HEK293 (cell line): ENCODE results near the gene HPCAL1.

Source experiments
- CTCF ChIA-PET: fragments of 350-600 bp; formaldehyde crosslinking; extraction: SDS; loops from one replicate; lab custom pipeline; 2021; ENCODE audit warnings: antibody characterized with exemption; lab: Yijun Ruan, JAX
- POLR2A ChIA-PET: fragments of 300-600 bp; formaldehyde crosslinking; extraction: SDS; loops from one replicate; lab custom pipeline; 2020; ENCODE audit warnings: antibody characterized with exemption, inconsistent platforms; lab: Yijun Ruan, JAX
- H3K27ac ChIP-seq: fragments of 200-500 bp; sonication (Bioruptor generic); 2 replicates; pipeline ENCODE4 v1.5.1; 2014; ENCODE audit warnings: low read depth, low read length, control low read depth, inconsistent platforms; ENCODE audit errors: extremely low read depth
- H3K36me3 ChIP-seq, 2 experiments: fragments of 200-500 bp in 1 of 2; sonication (Bioruptor generic) in 1 of 2; 1 replicate in 1 of 2; 2 replicates in 1 of 2; pipeline ENCODE4 v1.5.1; 2014 to 2017; ENCODE audit warnings: inconsistent platforms in 2 of 2, low read length in 2 of 2; ENCODE audit not compliant: control insufficient read depth in 2 of 2, insufficient read depth in 1 of 2
- H3K4me1 ChIP-seq: fragments of 200-500 bp; sonication (Bioruptor generic); 2 replicates; pipeline ENCODE4 v1.5.1; 2014; ENCODE audit warnings: mild to moderate bottlenecking, low read length, inconsistent platforms; ENCODE audit not compliant: control insufficient read depth, insufficient read depth
- H3K4me3 ChIP-seq: 2 replicates; pipeline ENCODE4 v1.5.1; 2011; ENCODE audit warnings: low read depth, mild to moderate bottlenecking, control low read depth, low read length, moderate library complexity
- H3K9me3 ChIP-seq: fragments of 200-500 bp; sonication (Bioruptor generic); 2 replicates; pipeline ENCODE4 v1.5.1; 2014; ENCODE audit warnings: low read depth, low read length, inconsistent platforms; ENCODE audit not compliant: control insufficient read depth, insufficient read depth
- GLIS2 ChIP-seq: fragments of 450-650 bp; formaldehyde crosslinking; IDR thresholded peaks from 2 replicates; pipeline ENCODE4 v1.5.1; 2016; ENCODE audit warnings: missing biosample characterization, missing genetic modification characterization
- HOXC10 ChIP-seq: sonication (generic); formaldehyde crosslinking; IDR thresholded peaks from 2 replicates; pipeline ENCODE4 v1.8.1; 2023; ENCODE audit warnings: mild to moderate bottlenecking, missing genetic modification reagents
- KLF1 ChIP-seq: fragments of 450-650 bp; formaldehyde crosslinking; IDR thresholded peaks from 2 replicates; pipeline ENCODE4 v1.5.1; 2016; ENCODE audit warnings: missing biosample characterization, missing genetic modification characterization
- KLF9 ChIP-seq: fragments of 450-650 bp; formaldehyde crosslinking; IDR thresholded peaks from 2 replicates; pipeline ENCODE4 v1.5.1; 2016; ENCODE audit warnings: missing biosample characterization, missing genetic modification characterization, low read depth
- MYNN ChIP-seq: fragments of 450-650 bp; formaldehyde crosslinking; IDR thresholded peaks from 2 replicates; pipeline ENCODE4 v1.5.1; 2016; ENCODE audit warnings: missing biosample characterization, missing genetic modification characterization, borderline replicate concordance
- SP3 ChIP-seq: fragments of 450-650 bp; formaldehyde crosslinking; IDR thresholded peaks from 2 replicates; pipeline ENCODE4 v1.5.1; 2016; ENCODE audit warnings: missing biosample characterization, missing genetic modification characterization
- SP7 ChIP-seq: fragments of 450-650 bp; formaldehyde crosslinking; IDR thresholded peaks from 2 replicates; pipeline ENCODE4 v1.5.1; 2016; ENCODE audit warnings: missing biosample characterization, missing genetic modification characterization
- ZBTB17 ChIP-seq: fragments of 450-650 bp; formaldehyde crosslinking; IDR thresholded peaks from 2 replicates; pipeline ENCODE4 v1.5.1; 2016; ENCODE audit warnings: missing biosample characterization, missing genetic modification characterization
- ZBTB7A ChIP-seq: fragments of 450-650 bp; formaldehyde crosslinking; IDR thresholded peaks from 2 replicates; pipeline ENCODE4 v1.5.1; 2016; ENCODE audit warnings: low read depth, missing biosample characterization, missing genetic modification characterization
- ZEB2 ChIP-seq: fragments of 450-650 bp; formaldehyde crosslinking; IDR thresholded peaks from 2 replicates; pipeline ENCODE4 v1.5.1; 2016; ENCODE audit warnings: missing biosample characterization, missing genetic modification characterization
- ZNF10 ChIP-seq: fragments of 450-650 bp; formaldehyde crosslinking; IDR thresholded peaks from 2 replicates; pipeline ENCODE4 v1.5.1; 2017; ENCODE audit warnings: missing biosample characterization, missing genetic modification characterization
- ZNF133 ChIP-seq: fragments of 450-650 bp; formaldehyde crosslinking; IDR thresholded peaks from 2 replicates; pipeline ENCODE4 v1.5.1; 2016; ENCODE audit warnings: missing biosample characterization, missing genetic modification characterization
- ZNF169 ChIP-seq: fragments of 450-650 bp; formaldehyde crosslinking; IDR thresholded peaks from 2 replicates; pipeline ENCODE4 v1.5.1; 2016; ENCODE audit warnings: missing biosample characterization, missing genetic modification characterization
- ZNF302 ChIP-seq: fragments of 450-650 bp; formaldehyde crosslinking; IDR thresholded peaks from 2 replicates; pipeline ENCODE4 v1.5.1; 2016; ENCODE audit warnings: missing biosample characterization, missing genetic modification characterization, low read depth
- ZNF350 ChIP-seq: fragments of 450-650 bp; formaldehyde crosslinking; IDR thresholded peaks from 2 replicates; pipeline ENCODE4 v1.5.0; 2017; ENCODE audit warnings: missing biosample characterization, mild to moderate bottlenecking, missing genetic modification characterization
- ZNF529 ChIP-seq: fragments of 450-650 bp; formaldehyde crosslinking; IDR thresholded peaks from 2 replicates; pipeline ENCODE4 v1.5.1; 2017; ENCODE audit warnings: missing genetic modification characterization, missing biosample characterization; ENCODE audit not compliant: insufficient replicate concordance
- ZNF571 ChIP-seq: fragments of 450-650 bp; formaldehyde crosslinking; IDR thresholded peaks from 2 replicates; pipeline ENCODE4 v1.5.0; 2017; ENCODE audit warnings: missing biosample characterization, missing genetic modification characterization
- ZNF621 ChIP-seq: fragments of 450-650 bp; formaldehyde crosslinking; IDR thresholded peaks from 2 replicates; pipeline ENCODE4 v1.5.1; 2017; ENCODE audit warnings: missing biosample characterization, missing genetic modification characterization
- ZNF626 ChIP-seq: fragments of 450-650 bp; sonication (Bioruptor Pico); formaldehyde crosslinking; IDR thresholded peaks from 2 replicates; pipeline ENCODE4 v1.5.1; 2018; ENCODE audit warnings: missing biosample characterization, missing genetic modification characterization, inconsistent platforms
- TF ChIP-seq, protein P1 (sequence below): fragments of 450-650 bp; formaldehyde crosslinking; IDR thresholded peaks from 2 replicates; pipeline ENCODE4 v1.5.1; 2016; ENCODE audit warnings: missing biosample characterization, missing genetic modification characterization
- TF ChIP-seq, protein P2 (sequence below): fragments of 450-650 bp; formaldehyde crosslinking; IDR thresholded peaks from 2 replicates; pipeline ENCODE4 v1.5.1; 2017; ENCODE audit warnings: missing biosample characterization, missing genetic modification characterization
- TF ChIP-seq, protein P3 (sequence below): fragments of 450-650 bp; formaldehyde crosslinking; conservative IDR thresholded peaks from 2 replicates; pipeline ENCODE4 v1.5.1; 2016; ENCODE audit warnings: low read depth, missing biosample characterization, missing genetic modification characterization

The HPCAL1 gene

DNA sequence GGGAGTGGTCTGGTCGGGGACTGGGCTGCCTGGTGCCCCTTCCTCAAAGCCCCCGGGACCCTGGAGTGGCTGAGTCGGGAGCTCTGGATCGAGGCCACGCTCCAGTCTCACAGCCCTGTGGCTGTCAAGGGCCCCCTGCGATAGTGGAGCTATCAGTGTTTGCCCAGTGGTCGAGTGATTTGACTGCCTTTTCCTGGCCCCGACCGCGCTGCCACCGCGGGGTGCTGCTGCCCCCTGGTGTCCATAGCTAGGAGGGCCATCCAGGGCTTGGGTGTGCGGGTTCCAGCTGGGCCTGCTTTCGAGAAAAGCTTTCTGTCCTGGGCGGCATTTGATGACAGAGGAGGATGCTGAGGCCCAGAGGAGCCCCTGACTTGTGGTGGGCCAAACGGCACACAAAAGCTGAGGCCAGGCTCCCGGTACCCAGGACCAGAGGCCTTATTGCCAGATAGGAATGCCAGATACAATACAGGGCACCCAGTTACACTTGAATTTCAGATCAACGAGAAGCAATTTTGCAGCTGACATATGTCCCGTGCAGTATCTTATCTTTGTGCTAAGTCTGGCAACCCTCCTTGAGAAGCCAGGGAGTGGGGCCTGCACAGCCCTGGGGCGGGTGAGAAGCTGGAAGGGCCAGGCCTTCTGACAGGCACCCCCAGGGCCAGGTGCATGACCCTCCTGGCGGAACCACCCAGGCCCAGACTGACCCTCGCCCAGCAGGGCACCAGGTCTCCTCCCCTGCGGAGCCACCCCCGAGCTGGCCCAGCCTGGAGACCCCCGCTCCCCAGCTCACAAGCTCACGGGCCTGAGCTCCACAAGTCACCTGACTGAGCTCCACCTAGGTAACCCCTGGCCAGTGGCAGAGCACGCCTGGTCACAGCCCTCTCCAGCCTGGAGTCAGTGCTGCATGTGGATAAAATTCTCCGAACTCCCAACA, 132.4 kb downstream of the HPCAL1 start (continued):
- TF ChIP-seq ZNF626 (tag by site-specific recombination) (no peak), ZBTB17 (peak; percentile 77)

DNA sequence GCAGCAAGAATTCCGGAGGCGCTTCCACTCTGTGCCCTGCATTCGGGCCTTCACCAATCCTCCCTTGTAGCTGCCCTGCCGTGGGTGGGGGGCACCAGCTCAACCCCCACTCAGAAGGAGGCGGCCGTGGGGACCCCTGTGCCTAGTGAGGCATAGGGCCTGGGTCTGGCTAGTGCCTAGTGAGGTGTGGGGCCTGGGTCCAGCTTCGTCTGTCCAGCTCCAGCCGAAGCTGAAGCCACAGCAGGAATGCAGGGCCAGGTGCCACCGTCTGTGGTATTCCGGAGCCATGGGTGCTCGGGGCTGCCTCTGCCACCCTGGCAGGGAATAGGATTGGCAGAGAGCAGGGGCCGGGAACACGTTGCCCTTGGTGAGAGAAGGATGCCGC, 133.1 kb downstream of the HPCAL1 start:
- Histone ChIP-seq H3K27ac (no peak overlapping the region), H3K4me3 (no peak overlapping the region), H3K36me3 (peaks cover 4 to 23% of the 10 kb centered on the region in 2 experiments), H3K4me1 (no peaks in the 10 kb centered on the region), H3K9me3 (no peaks in the 10 kb centered on the region)
- POLR2A ChIA-PET, result interaction anchor here (0.7 to 1.8 kb wide), 2 partner anchors 12 to 300 kb away, joined by 3 to 17 read pairs; partner anchors contain the start of gene ODC1
- CTCF ChIA-PET, result interaction anchor here (0.6 to 4.6 kb wide), 26 partner anchors 9 to 732 kb away, joined by 3 to 81 read pairs (median 6); partner anchors contain the start of genes CYS1, ODC1 and RRM2
- TF ChIP-seq ZNF10 (tag by site-specific recombination), result no peak
- TF ChIP-seq ZEB2, result no peak
- no peak for TF ChIP-seq KLF1 (tag by site-specific recombination)
- TF ChIP-seq, protein P1, sequence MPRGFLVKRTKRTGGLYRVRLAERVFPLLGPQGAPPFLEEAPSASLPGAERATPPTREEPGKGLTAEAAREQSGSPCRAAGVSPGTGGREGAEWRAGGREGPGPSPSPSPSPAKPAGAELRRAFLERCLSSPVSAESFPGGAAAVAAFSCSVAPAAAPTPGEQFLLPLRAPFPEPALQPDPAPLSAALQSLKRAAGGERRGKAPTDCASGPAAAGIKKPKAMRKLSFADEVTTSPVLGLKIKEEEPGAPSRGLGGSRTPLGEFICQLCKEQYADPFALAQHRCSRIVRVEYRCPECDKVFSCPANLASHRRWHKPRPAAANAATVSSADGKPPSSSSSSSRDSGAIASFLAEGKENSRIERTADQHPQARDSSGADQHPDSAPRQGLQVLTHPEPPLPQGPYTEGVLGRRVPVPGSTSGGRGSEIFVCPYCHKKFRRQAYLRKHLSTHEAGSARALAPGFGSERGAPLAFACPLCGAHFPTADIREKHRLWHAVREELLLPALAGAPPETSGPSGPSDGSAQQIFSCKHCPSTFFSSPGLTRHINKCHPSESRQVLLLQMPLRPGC (tag by site-specific recombination), result no peak
- TF ChIP-seq GLIS2 (tag by site-specific recombination), result no peak
- no peak for TF ChIP-seq ZBTB7A

DNA sequence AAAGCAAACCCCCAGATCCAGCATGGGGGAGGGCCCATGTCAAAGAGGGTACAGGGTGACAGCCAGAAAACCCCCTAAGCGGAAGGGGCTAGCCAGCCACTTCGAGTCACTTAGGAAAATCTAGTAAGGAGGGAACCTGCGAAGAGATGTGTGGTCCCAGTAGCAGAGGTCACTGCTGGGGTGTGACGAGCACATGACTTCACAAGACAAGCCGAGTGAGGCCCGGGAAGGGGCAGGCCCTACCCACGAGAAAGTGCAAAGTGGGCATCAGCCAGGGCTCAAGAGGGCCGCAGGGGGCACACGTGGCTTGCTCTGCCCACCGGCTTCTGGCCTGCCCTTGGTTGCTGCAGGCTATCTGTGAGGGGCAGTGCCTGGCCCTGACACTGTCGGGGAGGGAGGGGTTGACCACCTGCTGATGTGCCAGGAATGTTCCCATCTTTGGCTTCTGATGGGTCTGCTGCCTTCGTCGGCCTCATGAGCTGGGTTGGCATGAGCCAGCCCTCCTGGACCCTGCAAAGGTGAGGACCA, 133.9 kb downstream of the HPCAL1 start:
- H3K9me3 ChIP-seq, result no peaks in the 10 kb centered on the region
- no peaks in the 10 kb centered on the region for H3K4me1 ChIP-seq
- no peak overlapping the region for H3K27ac ChIP-seq
- TF ChIP-seq ZNF302, result no peak
- TF ChIP-seq, protein P1 (tag by site-specific recombination), result no peak
- TF ChIP-seq, protein P2, sequence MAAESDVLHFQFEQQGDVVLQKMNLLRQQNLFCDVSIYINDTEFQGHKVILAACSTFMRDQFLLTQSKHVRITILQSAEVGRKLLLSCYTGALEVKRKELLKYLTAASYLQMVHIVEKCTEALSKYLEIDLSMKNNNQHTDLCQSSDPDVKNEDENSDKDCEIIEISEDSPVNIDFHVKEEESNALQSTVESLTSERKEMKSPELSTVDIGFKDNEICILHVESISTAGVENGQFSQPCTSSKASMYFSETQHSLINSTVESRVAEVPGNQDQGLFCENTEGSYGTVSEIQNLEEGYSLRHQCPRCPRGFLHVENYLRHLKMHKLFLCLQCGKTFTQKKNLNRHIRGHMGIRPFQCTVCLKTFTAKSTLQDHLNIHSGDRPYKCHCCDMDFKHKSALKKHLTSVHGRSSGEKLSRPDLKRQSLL (tag by site-specific recombination), result no peak
- TF ChIP-seq ZNF621 (tag by site-specific recombination), result no peak
- TF ChIP-seq, protein P3, sequence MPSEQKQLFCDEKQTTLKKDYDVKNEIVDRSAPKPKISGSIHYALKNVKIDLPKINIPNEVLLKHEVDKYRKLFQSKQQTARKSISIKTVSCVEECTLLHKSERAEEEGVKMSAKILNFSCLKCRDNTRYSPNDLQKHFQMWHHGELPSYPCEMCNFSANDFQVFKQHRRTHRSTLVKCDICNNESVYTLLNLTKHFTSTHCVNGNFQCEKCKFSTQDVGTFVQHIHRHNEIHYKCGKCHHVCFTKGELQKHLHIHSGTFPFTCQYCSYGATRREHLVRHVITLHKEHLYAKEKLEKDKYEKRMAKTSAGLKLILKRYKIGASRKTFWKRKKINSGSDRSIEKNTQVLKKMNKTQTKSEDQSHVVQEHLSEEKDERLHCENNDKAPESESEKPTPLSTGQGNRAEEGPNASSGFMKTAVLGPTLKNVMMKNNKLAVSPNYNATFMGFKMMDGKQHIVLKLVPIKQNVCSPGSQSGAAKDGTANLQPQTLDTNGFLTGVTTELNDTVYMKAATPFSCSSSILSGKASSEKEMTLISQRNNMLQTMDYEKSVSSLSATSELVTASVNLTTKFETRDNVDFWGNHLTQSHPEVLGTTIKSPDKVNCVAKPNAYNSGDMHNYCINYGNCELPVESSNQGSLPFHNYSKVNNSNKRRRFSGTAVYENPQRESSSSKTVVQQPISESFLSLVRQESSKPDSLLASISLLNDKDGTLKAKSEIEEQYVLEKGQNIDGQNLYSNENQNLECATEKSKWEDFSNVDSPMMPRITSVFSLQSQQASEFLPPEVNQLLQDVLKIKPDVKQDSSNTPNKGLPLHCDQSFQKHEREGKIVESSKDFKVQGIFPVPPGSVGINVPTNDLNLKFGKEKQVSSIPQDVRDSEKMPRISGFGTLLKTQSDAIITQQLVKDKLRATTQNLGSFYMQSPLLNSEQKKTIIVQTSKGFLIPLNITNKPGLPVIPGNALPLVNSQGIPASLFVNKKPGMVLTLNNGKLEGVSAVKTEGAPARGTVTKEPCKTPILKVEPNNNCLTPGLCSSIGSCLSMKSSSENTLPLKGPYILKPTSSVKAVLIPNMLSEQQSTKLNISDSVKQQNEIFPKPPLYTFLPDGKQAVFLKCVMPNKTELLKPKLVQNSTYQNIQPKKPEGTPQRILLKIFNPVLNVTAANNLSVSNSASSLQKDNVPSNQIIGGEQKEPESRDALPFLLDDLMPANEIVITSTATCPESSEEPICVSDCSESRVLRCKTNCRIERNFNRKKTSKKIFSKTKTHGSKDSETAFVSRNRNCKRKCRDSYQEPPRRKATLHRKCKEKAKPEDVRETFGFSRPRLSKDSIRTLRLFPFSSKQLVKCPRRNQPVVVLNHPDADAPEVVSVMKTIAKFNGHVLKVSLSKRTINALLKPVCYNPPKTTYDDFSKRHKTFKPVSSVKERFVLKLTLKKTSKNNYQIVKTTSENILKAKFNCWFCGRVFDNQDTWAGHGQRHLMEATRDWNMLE (tag by site-specific recombination), result no peak
- TF ChIP-seq KLF9 (tag by site-specific recombination), result no peak
- TF ChIP-seq ZNF350 (tag by site-specific recombination), result no peak
- TF ChIP-seq ZNF133 (tag by site-specific recombination), result no peak
- no peak for TF ChIP-seq HOXC10
- no peak for TF ChIP-seq ZNF169
- no peak for TF ChIP-seq ZNF571 (tag by site-specific recombination)
- TF ChIP-seq SP7 (tag by site-specific recombination), result no peak
- TF ChIP-seq ZNF529 (tag by site-specific recombination), result no peak
- TF ChIP-seq SP3, result no peak
- TF ChIP-seq MYNN, result no peak
- CTCF ChIA-PET, result interaction anchor here (0.6 to 3.1 kb wide), 4 partner anchors 223 to 391 kb away, joined by 3 to 64 read pairs (median 3); partner anchors contain the start of gene RRM2
- H3K36me3 ChIP-seq, result peaks cover 10 to 32% of the 10 kb centered on the region in 2 experiments
- POLR2A ChIA-PET, result interaction anchor here (0.6 kb wide), 1 partner anchor 269 kb away, joined by 8 read pairs; no protein-coding TSS in a partner anchor
- H3K4me3 ChIP-seq, result no peak overlapping the region
